Right ventricle myocardium superior (tissue), 1 donor: ENCODE data around the gene DOCK7. TPM values are rescaled to one million over a fixed set of nuclear protein-coding genes. Genes with fewer than 3 reads are reported as not detected.
"Not testable (repeated sequence)": the region's sequence is repeated elsewhere in the genome, so short reads cannot be mapped to it uniquely, and the experiment has no call there.

Source experiments
- ATAC-seq: fragments of 200-7000 bp; cut with Tn5 transposase; one replicate; pipeline ENCODE4 v1.9.1; 2020; ENCODE audit warnings: mild to moderate bottlenecking; ENCODE audit not compliant: poor library complexity
- DNase-seq: peaks from one replicate; pipeline ENCODE4 v3.0.0-alpha.2; 2020
- intact Hi-C: fragments of 100-400 bp; cut with DNase I; formaldehyde crosslinking; loops from one replicate; pipeline ENCODE4 v1.11.2; 2022
- total RNA-seq: library from RNA; stranded (reverse); fragmentation: NEBNext Ultra II Directional; extraction: Animal tissue kit (Norgen Biotek cat#: 25700); gene quantifications from one replicate; pipeline ENCODE4 v1.2.1, GENCODE V29; 2021
- donor health status: DM: no; HTN: yes; CAD: no; lungs with severe emphysema.

The DOCK7 gene
- total RNA-seq, 1 donor from 2014 or later = 7.7 TPM

DNA sequence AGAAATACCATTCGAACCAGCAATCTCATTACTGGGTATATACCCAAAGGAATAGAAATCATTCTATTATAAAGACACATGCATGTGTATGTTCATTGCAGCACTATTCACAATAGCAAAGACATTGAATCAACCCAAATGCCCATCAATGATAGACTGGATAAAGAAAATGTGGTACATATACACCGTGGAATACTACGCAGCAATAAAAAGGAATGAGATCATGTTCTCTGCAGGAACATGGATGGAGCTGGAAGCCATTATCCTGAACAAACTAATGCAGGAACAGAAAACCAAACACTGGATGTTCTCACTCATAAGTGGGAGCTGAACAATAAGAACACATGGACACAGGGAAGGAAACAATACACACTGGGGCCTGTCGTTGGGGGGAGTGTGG is 116.7 kb downstream of the DOCK7 start:
- ATAC-seq, DNase-seq, intact Hi-C loops: not testable (repeated sequence)

GRCh38 chr1:62567926-62568325 is 120.3 kb downstream of the DOCK7 start:
- DNase-seq, intact Hi-C loops, ATAC-seq: not testable (repeated sequence)

DNA sequence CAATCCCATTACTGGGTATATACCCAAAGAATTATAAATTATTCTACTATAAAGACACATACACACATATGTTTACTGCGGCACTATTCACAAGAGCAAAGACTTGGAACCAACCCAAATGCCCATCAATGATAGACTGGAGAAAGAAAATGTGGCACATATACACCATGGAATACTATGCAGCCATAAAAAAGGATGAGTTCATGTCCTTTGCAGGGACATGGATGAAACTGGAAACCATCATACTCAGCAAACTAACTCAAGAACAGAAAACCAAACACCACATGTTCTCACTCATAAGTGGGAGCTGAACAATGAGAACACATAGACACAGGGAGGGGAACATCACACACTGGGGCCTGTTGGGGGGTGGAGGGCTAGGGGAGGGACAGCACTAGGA is 121.0 kb downstream of the DOCK7 start:
- ATAC-seq, DNase-seq, intact Hi-C loops: not testable (repeated sequence)

- DNase-seq (no peak), ATAC-seq (no peak)
- intact Hi-C loops = no loop called here
Observed at GRCh38 chr1:62561306-62561705, 126.9 kb downstream of the DOCK7 start.

DNA sequence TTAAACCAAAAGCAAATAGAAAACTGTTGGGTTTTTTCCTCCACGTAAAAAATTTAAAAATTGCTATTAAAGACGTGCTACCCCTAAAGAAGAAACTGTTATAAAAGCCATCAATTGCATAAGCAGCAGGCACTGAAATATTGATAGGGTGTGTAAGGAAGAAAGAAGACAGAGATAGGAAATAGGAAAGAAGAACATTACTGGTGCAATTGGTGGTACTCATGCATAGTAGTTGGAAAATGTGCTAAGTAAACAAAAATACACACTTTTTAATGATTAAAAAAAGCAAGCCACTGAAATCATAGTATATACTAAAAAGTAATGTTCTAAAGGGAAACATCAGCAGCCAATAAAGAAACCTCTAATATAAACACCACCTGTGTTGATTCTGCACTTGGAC is 143.6 kb downstream of the DOCK7 start:
- intact Hi-C loops = no loop called here
- no peak for DNase-seq
- no peak for ATAC-seq

DNA sequence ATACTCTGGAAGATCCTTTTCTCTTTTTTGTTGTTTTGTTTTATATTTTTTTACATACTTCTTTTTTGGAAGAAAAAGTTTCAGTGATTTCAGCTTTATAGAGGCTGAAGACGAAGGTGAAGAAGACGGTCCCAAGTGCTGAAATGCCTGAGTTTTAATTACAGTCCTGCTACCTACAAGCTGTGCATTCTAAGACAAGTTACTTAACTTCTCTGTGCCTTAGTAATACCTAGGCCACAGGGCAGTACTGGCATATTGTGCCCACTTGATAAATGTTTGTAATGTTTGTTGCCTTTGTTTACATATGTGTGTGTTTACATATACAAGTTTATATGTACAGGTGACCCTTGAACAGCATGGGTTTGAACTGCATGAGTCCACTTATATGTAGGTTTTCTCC is 147.1 kb downstream of the DOCK7 start:
- no peak for ATAC-seq
- intact Hi-C loops = no loop called here
- no peak for DNase-seq

DNA sequence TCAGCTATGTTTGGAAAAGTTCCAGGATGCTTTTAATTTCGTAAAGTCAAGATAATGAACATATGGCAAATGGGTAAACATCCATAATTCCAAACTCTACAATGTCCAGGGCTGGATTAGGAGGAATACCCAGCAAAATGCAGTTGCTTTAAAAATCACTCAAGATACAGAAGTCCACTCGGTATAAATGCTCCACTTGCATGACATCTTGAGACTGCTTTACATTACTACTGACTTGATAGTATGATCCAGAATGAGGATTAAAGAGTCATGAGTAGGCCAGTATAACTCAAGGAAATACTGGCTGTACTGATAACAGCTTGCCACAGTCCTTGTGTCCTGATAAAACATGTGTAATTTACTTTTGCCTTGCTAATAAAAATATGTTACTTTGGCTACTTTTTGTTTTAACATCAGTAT is 149.1 kb downstream of the DOCK7 start:
- ATAC-seq = no peak
- DNase-seq = no peak
- intact Hi-C loops = loop anchor here (10.0 kb wide), 1 partner anchor 206 kb away; no protein-coding TSS in a partner anchor

DNA sequence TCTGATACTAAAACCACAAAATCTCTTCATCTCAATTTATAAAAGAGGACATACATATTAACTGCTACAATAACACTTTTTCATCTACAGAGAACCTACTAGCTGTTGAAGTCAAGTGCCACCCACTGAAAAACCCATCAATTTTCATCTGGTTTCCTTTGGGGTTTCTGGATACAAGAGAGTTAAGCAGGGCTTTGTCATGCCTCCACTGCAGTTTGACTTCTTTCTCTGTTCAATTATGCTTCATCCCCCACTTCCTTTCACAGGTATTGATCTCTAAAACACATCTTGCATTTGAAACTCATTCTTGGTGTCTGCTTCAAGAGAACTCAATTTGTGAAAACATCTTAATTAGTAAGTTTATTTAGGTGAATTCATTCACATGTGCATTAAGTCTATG is 151.3 kb downstream of the DOCK7 start:
- ATAC-seq (no peak), DNase-seq (no peak)
- intact Hi-C loops = loop anchor here (10.0 kb wide), 1 partner anchor 208 kb away; no protein-coding TSS in a partner anchor

GRCh38 chr1:62530516-62531154 is 157.6 kb downstream of the DOCK7 start:
- ATAC-seq (peak; percentile 81), DNase-seq (peak; percentile 40)
- intact Hi-C loops = loop anchor here (10.0 kb wide), 1 partner anchor 214 kb away; no protein-coding TSS in a partner anchor

DNA sequence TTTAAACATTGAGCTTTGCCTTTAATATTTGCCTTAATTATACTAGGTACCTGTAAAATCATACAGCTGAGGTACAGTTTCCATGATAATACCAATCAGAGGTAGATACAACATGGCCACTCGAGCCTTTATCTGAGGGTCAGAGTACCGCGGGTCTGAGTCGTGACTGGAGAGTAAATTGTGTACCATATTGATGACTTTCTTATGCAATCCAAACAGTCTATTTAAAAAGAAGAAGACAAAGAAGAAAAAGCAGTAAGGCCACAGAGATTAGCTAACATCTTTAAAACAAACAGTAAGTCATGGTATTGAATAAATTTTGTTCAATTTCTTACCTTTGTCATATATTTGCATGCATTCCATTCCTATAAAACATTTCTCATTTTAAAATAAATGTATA is 159.0 kb downstream of the DOCK7 start:
- intact Hi-C loops = no loop called here
- no peak for ATAC-seq

DNA sequence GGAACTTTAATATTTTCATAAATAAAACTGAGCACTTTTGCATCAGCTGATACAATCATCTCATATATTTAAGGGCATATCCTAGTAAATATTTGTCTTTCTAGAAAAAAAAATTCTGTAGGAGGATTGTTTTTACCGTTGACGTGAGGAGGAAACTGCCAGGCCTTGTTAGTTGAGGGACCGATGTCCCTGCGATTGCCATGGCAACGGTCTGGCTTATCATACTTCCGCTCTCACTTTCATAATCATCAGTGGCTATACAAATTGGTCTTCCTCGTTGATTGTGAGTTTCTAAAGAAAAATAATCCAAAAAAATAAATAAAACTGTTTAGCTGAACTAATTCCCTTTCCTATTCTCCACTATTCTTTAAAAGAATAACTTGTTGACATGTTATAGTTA is 160.2 kb downstream of the DOCK7 start:
- intact Hi-C loops = no loop called here
- peak; percentile 46 for DNase-seq
- no peak for ATAC-seq

More for the DNA sequence above, 159.0 kb downstream of the DOCK7 start:
- DNase-seq = no peak

GRCh38 chr1:62527346-62527745 is 160.8 kb downstream of the DOCK7 start:
- DNase-seq, ATAC-seq, intact Hi-C loops: not testable (repeated sequence)

GRCh38 chr1:62523860-62524259 is 164.3 kb downstream of the DOCK7 start:
- no peak for ATAC-seq
- intact Hi-C loops = no loop called here
- DNase-seq = no peak

DNA sequence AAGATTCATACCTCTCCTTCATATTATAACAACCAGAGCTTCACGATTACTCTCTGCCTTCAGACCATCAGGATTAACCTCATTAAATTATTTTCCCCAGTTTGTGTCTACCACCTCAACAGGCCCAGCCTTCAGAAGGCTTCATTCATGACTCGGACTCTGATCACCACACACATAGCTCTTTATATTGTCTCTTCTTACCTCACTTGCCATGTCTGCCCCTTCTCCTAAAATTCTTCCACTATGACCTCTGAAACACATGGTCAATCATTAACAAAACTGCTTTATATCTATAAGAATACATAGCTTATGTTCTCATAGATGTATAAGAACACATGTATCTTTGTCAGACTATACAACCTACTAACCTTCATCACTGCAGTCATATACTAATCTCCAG is 171.6 kb downstream of the DOCK7 start:
- intact Hi-C loops = no loop called here
- DNase-seq (no peak), ATAC-seq (no peak)

GRCh38 chr1:62514746-62515423 is 173.3 kb downstream of the DOCK7 start:
- intact Hi-C loops = no loop called here
- ATAC-seq (no peak), DNase-seq (no peak)

DNA sequence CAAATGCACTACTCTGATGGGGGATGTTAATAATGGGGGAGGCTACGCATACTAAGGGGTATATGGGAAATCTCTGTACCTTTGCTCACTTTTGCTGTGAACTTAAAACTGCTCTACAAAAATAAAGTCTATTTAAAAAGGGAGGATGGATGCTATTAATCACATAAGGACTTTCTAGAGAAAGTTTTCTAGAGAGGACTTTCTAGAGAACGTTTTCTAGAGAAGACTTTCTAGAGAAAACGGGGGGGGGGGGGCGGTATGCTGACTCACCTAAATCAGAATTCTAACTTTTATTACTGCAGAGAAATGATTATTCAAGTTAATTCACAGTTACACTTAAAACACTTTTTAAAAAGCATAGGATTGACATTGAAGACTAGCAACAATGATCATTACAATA is 175.2 kb downstream of the DOCK7 start:
- intact Hi-C loops = no loop called here
- DNase-seq (no peak), ATAC-seq (no peak)

DNA sequence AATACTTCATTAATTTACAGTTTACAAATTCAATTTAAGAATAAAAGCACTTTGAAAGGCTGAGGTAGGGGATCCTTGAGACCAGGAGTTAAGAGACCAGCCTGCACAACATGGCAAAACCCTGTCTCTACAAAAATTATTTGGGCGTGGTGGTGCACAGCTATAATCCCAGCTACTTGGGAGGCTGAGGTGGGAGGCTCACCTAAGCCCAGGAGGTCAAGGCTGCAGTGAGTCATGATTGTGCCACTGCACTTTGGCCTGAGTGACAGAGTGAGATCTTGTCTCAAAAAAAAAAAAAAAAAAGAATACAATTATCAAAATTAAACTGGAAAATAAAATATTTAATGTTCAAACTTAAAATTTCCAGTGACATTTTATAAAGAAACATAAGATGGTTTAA is 179.2 kb downstream of the DOCK7 start:
- DNase-seq (no peak), ATAC-seq (no peak)
- intact Hi-C loops = loop anchor here (10.0 kb wide), 1 partner anchor 236 kb away; no protein-coding TSS in a partner anchor

DNA sequence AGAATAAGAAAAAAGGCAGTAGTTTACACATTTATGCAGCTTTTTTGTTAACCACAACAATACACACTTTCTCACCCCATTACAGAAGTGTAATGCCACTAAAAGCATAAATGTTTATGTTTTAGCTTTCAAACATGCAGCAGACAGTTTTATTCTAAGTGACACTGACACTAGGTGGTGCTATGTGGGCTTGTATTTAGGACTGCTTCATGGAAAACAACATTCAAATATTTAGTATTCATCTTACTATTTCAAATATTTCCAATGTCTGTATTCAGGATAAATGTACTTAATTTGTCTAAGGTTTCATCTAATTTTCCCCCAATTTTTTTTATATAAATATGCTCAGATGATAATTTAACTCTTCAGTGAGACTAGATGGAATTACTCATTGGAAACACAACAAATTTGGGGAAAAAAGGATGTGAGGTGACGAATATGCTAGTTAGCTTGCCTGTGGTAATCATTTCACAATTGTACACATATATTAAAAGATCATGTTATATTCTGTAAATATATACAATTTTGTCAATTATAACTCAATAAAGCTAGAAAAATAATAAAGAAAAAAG is 179.9 kb downstream of the DOCK7 start:
- ATAC-seq (no peak), DNase-seq (no peak)
- intact Hi-C loops = loop anchor here (10.0 kb wide), 1 partner anchor 237 kb away; no protein-coding TSS in a partner anchor

- DNase-seq (no peak), ATAC-seq (no peak)
- intact Hi-C loops = loop anchor here (10.0 kb wide), 1 partner anchor 245 kb away; no protein-coding TSS in a partner anchor
Observed at GRCh38 chr1:62500210-62500609, 188.0 kb downstream of the DOCK7 start.

- no peak for DNase-seq
- ATAC-seq = no peak
- intact Hi-C loops = no loop called here
Observed at GRCh38 chr1:62494137-62494536, 194.0 kb downstream of the DOCK7 start.
